EL (cell line): ENCODE measurements around the gene SDF2L1.
"Not testable (repeated sequence)": the region's sequence is repeated elsewhere in the genome, so short reads cannot be mapped to it uniquely, and the experiment has no call there.

Source experiments
- DNase-seq: peaks from one replicate; pipeline ENCODE4 v3.0.0-alpha.2; 2016

Gene SDF2L1

GRCh38 chr22:21665047-21665851 lies 23.1 kb downstream of the SDF2L1 start:
- DNase-seq: no peak

DNA sequence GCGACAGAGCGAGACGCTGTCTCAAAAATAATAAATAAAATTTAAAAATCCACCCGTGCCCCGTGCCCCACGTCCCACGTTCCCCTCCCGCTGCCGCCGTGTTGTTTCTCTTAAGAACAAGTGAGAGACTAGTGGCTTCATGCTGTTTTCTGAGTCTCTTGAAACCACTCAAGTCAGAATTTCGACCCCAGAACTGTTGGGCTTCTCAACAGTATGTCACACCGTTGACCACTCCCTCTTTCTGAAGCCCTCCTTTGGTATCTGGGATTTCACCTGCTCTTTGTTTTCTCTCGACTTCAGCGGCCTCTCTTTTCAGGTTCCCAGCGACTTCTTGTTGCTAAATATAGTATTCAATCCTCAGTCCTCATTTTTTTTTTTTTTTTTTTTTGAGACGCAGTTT lies 24.7 kb downstream of the SDF2L1 start:
- no peak for DNase-seq

GRCh38 chr22:21669026-21669425 lies 26.9 kb downstream of the SDF2L1 start:
- DNase-seq: no peak

DNA sequence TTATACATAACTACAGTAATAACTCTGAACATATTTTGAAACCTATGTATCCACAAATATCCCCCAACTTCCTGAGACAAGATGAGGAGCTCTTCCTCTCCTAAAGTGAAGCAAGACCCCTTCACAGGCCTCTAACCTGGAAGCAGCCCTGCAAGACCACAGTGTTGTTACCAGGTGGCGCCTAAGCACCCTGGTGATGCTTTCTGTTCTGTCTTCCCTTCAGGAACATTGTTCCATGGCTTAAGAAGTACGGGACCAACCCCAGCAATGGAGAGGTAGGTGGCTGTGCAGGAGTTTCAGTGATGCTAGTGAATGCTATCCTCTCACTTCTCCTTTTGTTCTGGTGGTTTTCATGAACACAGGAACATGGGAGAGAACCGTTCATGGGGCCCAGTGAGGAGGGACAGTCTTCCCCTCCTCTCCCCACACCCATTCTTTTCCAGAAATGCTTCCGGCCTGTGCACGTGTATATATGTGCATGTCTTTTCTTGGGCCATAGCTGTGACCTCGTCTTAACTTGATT lies 30.1 kb downstream of the SDF2L1 start:
- no peak for DNase-seq

GRCh38 chr22:21673534-21674321 lies 31.6 kb downstream of the SDF2L1 start:
- DNase-seq: no peak

DNA sequence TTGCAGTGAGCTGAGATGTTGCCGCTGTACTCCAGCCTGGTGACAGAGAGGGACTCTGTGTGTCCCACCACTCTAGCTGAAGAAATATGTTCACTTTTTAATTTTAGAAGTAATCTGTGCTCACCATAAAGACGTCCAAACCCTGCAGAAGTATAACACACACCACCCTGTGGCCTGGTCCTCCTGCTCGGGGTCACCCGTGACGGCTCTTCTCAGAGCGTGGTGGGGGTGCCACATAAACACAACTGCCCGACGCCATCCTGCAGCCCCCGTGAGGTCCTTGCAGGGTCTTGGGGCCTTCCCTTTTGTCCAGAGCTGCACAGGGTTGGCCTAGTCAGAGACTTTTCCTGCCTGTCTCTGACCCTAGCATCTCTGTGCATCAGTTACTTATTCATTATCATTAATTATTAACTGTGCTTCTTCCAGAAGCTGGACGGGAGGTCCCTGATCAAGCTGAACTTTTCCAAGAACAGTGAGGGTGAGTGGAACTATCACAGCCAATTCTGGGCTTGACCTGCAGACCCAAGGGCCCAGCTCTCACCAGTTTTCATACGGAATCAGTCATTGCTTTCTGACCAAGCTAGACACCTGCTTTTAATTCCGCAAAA lies 32.6 kb downstream of the SDF2L1 start:
- DNase-seq: no peak

- DNase-seq: no peak
Observed at GRCh38 chr22:21677606-21678443, 35.7 kb downstream of the SDF2L1 start.

DNA sequence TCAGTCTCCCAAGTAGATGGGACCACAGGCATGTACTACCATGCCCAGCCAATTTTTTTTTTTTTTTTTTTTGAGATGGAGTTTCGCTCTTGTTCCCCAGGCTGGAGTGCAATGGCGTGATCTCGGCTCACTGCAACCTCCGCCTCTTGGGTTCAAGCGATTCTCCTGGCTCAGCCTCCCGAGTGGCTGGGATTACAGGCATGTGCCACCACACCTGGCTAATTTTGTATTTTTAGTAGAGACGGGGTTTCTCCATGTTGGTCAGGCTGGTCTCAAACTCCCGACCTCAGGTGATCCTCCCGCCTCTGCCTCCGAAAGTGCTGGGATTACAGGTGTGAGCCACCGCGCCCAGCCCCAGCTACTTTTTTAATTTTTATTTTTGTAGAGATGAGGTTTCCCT lies 36.7 kb downstream of the SDF2L1 start:
- not testable (repeated sequence) for DNase-seq

DNA sequence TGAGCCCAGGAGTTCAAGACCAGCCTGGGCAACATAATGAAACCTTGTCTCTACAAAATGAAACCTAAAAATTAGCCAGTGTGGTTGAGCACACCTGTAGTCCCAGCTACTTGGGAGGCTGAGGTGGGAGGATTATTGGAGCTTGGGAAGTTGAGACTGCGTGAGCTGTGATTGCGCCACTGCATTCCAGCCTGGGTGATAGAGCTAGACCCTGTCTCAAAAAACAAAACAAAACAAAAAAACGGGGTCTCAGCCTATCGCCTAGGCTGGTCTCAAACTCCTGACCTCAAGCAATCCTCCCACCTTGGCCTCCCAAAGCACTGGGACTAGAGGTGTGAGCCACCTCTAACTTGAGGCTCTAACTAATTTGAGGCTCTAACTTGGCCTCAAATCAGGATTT lies 37.3 kb downstream of the SDF2L1 start:
- no peak for DNase-seq

- no peak for DNase-seq
Observed at GRCh38 chr22:21680830-21681565, 38.9 kb downstream of the SDF2L1 start.

- DNase-seq: no peak
Observed at GRCh38 chr22:21681566-21682370, 39.7 kb downstream of the SDF2L1 start.

DNA sequence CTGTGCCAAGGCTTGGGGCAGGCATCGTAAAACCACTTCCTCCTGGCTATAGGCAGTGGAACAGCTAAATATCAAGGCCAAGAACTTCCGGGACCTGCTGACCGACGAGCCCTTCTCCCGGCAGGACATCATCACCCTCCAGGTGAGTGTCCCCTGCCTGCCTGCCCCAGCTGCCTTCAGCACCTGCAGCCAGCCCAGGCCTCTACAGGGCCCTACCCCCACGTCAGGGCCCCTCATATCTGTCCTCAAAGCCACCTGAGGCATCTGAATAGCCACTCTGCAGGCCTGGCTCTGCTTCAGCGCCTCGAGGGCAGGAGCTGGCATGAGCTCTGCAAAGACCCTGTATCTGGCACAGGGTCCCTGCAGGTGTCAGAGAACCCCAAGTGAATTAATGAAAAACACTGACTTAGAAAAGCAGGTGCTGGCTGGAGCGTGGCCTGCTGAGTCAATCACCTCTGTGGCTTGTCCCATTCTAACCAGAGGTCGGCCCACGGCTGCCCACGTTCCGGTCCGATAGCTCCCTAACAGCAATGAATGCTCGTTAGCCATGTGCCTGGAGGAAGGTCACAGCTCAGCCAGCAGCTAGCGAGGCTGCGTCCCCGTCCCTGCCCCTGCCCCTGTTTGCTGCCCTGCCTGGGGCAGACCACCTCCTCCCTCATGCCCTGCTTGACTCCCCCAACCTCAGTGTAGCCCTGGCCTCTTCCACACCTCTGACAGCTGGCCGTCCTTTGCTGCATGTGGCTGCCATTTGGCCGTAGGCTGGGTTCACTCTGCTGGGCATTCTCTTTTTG lies 40.5 kb downstream of the SDF2L1 start:
- no peak for DNase-seq

- no peak for DNase-seq
Observed at GRCh38 chr22:21683401-21683811, 41.3 kb downstream of the SDF2L1 start.

DNA sequence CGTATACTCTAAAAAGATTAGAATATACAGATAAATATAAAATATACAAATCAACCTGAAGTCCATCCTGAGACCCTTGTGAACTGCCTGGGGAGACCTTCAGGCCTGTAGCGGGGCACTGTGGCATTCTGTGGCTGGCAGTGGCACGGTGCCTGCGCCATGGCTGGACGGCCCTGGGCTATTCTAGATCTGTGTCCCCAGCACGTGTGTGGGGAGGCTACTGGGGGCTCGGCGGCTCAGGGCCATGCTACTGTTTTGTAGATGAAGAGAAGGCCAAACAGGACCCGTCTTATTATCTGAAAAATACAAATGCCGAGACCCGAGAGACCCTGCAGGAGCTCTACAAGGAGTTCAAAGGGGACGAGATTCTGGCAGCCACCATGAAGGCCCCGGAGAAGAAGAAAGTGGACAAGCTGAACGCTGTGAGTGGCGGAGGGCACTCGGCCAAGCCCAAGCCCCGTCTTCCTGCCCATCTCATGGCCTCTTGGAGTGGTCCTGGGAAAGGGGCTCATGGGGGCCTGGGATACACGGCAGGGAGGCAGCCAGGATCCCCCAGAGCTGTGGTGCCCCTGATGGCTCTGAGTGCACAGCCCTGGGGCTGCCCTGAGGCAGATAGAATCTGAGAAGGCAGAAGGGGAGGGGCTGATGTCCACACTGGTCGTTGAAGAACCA lies 42.5 kb downstream of the SDF2L1 start:
- no peak for DNase-seq

DNA sequence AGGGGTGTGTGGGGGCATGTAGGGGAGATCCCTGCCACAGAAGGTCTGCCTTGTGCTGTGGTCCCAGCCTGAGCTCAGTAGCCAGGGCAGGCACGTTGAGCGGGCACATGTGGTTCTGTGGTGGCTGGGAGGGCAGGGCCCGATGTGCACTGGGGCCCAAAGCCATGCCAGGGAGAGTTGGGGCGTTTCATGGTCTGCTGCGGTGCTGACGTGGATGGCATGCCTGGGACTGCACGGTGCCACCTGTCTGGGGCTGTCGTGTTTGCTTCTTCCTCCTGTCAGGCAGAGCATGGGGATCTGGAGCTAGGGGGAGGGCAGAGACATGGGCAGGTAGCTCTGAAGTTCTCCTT lies 43.0 kb downstream of the SDF2L1 start:
- no peak for DNase-seq

- no peak for DNase-seq
Observed at GRCh38 chr22:21686193-21686608, 44.1 kb downstream of the SDF2L1 start.

DNA sequence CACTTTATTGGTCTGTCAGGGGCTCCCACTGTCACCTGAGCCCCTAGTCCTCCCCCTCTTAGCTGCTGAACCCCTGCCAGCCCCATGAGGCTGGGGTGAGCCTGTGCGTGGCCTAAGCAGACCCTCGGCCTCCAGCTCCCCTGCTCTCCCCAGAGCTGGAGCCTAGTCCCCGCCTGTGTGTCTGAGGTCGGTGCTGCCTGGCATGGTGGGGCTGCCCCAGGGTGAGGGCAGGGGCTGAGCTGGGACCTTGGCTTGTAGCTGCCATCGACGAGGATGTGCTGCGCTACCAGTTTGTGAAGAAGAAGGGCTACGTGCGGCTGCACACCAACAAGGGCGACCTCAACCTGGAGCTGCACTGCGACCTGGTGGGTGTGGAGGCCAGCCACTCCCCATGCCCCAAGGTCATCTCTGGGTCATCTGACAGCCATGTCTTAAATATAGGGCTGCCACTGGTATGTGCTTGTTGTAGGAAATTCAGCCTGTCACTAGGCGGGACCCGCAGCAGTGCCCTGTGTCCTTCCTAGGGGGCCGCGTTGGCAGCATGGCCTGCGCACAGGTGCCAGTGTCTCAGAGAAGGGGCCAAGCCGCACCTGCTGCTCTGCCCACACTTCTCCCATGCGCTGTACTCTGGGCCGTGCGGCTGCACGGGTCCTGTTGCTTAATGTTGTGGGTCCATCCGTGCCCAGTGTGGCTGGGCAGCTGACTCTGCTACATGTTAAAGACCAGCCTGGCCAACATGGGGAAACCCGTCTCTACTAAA lies 44.7 kb downstream of the SDF2L1 start:
- no peak for DNase-seq

DNA sequence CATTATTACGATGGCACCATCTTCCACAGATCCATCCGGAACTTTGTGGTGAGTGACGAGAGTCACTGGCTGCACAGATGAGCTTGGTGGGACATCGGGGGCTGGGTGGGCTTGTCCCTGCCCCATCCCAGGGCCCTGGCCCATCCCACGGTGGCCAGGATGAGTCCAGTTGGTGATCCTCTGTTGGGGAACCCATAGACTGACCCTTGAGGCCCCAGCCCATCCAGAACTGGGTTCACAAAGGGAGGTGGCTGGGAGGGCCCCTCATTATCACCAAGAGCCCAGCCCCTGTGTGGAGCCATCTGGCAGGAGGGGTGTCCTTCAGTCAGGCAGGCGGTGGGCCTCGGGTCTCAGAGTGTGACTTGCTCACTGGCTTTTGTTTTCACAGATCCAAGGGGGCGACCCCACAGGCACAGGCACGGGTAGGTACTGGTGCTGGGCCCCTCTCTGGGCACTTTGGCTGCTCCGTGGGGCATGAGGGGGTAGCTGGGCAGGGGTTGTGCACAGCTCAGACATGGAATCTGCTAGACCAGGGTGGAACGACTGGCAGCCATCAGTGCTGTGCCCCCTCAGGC lies 45.7 kb downstream of the SDF2L1 start:
- no peak for DNase-seq

DNA sequence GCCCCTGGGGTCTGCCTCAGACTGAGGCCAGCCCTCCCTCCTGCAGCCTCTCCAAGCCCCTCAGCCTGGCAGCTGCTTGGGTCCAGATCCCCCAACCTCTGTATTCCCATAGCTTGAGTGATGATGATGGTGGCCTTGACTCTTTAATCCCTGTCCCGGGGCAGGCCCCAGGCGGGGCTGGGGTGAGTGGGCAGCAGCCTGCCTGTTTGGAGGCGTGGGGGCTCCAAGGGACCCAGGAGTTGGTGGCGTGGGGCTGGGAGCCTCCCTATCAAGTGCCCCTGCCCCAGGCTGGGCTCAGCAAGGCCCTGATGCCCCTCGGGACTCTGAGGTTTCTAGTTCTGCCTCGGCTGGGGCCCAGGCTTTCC lies 46.2 kb downstream of the SDF2L1 start:
- no peak for DNase-seq
